Kidney epithelial cell (primary cell): Measurements from ENCODE around the gene SCN9A. TPM values are rescaled to one million over a fixed set of nuclear protein-coding genes. Genes with fewer than 3 reads are reported as not detected.

ENCODE experiments used
- DNase-seq: peaks from one replicate; pipeline ENCODE4 v3.0.0-alpha.2; 2010; ENCODE audit warnings: low read depth
- H3K27me3 ChIP-seq: 2 replicates; pipeline ENCODE4 v1.6.0; 2011; ENCODE audit warnings: low read length; ENCODE audit not compliant: control insufficient read depth, insufficient read depth
- H3K36me3 ChIP-seq: 2 replicates; pipeline ENCODE4 v1.5.1; 2011; ENCODE audit warnings: low read length; ENCODE audit not compliant: control insufficient read depth, insufficient read depth
- H3K4me3 ChIP-seq: 2 replicates; pipeline ENCODE4 v1.5.1; 2011; ENCODE audit warnings: low read depth, mild to moderate bottlenecking, control low read depth, low read length
- CTCF ChIP-seq: IDR thresholded peaks from 2 replicates; pipeline ENCODE4 v1.5.1; 2011; ENCODE audit warnings: mild to moderate bottlenecking, moderate library complexity, low read length, control low read depth, inconsistent platforms; ENCODE audit not compliant: insufficient read depth, poor library complexity, severe bottlenecking
- total RNA-seq: library from RNA; depleted of rRNA; stranded (reverse); fragments of >200 nt; gene quantifications from 2 replicates; pipeline ENCODE4 v1.2.3, GENCODE V29; 2015

The SCN9A gene
- total RNA-seq, 1 donor from 2014 or later, result 8.1 TPM

DNA sequence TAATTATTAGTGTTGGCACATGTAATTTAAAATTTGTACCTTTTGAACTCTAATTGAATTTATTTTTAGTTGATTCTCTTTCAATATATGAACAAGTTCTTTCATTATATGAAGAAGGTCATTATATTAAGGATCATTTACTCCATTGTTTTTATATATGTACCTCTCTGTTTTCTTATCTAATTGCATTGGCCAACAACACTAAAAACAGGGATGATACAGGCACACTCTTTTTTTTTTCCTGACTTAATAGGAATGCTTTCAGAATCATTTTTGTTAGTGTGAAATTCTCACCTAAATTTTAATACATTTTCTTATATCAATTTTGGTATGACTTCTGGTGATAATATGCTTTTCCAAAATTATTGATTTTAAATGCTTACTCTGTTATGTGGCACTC, 173.0 kb downstream of the SCN9A start:
- no peaks in the 10 kb centered on the region for H3K27me3 ChIP-seq
- TF ChIP-seq CTCF, result no peak
- H3K36me3 ChIP-seq, result no peaks in the 10 kb centered on the region
- no peak overlapping the region for H3K4me3 ChIP-seq
- DNase-seq, result no peak

- no peaks in the 10 kb centered on the region for H3K36me3 ChIP-seq
- no peak overlapping the region for H3K4me3 ChIP-seq
- no peak for TF ChIP-seq CTCF
- DNase-seq, result no peak
- no peaks in the 10 kb centered on the region for H3K27me3 ChIP-seq
Measured at GRCh38 chr2:166197446-166197845, 178.3 kb downstream of the SCN9A start.

DNA sequence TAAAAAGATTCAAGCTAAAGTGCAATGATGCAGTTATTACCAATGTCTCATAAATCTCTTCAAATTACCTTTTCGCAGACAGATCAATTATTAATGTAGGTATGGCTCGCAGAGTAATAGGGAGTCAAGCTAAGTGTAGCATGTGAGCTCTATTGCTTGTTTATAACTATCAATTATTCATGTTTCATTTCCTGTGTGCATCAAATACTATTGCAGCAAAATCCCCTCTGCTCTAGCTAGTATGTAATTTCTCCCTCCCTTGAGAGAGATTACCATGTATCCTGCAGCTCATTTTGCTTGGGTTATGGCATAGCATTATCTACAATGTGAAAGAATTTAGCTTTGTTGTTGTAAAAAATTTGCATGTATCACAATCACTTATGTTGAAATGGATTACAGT, 182.3 kb downstream of the SCN9A start:
- Histone ChIP-seq H3K4me3 (no peak overlapping the region), H3K27me3 (no peaks in the 10 kb centered on the region), H3K36me3 (no peaks in the 10 kb centered on the region)
- no peak for TF ChIP-seq CTCF
- no peak for DNase-seq

- no peaks in the 10 kb centered on the region for H3K36me3 ChIP-seq
- DNase-seq, result no peak
- no peak overlapping the region for H3K4me3 ChIP-seq
- no peak for TF ChIP-seq CTCF
- no peaks in the 10 kb centered on the region for H3K27me3 ChIP-seq
Measured at GRCh38 chr2:166188084-166188483, 187.7 kb downstream of the SCN9A start.

GRCh38 chr2:166184789-166185188, 191.0 kb downstream of the SCN9A start:
- no peak overlapping the region for H3K4me3 ChIP-seq
- no peaks in the 10 kb centered on the region for H3K27me3 ChIP-seq
- TF ChIP-seq CTCF, result no peak
- no peak for DNase-seq
- H3K36me3 ChIP-seq, result no peaks in the 10 kb centered on the region

DNA sequence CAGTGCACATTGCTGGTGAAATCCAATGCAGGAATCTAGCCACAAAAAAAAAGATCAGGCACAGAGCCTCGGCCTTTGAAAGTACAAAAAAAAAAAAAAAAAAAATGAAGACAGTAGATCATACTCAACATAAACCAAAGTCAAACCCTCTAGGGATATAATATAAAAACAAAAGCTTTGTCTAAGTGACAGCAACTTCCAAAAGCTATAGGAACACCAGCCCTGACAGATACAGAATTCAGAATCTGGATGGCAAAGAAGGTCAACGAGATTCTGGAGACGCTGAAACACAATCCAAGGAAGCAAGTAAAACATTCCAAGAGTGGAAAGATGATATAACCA, 194.0 kb downstream of the SCN9A start:
- H3K27me3 ChIP-seq, result no peaks in the 10 kb centered on the region
- no peaks in the 10 kb centered on the region for H3K36me3 ChIP-seq
- no peak for DNase-seq
- H3K4me3 ChIP-seq, result no peak overlapping the region
- TF ChIP-seq CTCF, result no peak
